ENCODE measurements around the gene CELSR3. TPM values are rescaled to one million over a fixed set of nuclear protein-coding genes. Genes with fewer than 3 reads are reported as not detected.

The CELSR3 gene
- total RNA-seq, 1 experiment from 2014 or later = 23.9 TPM

GRCh38 chr3:48614044-48614443 lies 48.6 kb downstream of the CELSR3 start:
- Histone ChIP-seq H3T11ph (ENCODE audit: low read length) (no peak overlapping the region), H4K91ac (ENCODE audit: insufficient read length, low read depth, low read length) (no peak overlapping the region), H3K27me3 (ENCODE audit: insufficient read depth, low read length) (no peaks in the 10 kb centered on the region), H3K9me3 (ENCODE audit: control insufficient read depth, low read depth, low read length) (no peaks in the 10 kb centered on the region), H3K56ac (ENCODE audit: insufficient read length, low read depth, low read length) (no peak overlapping the region), H4K5ac (ENCODE audit: insufficient read length, low read depth, low read length) (no peak overlapping the region), H3K27ac (ENCODE audit: insufficient read length, low read depth, low read length) (no peak overlapping the region), H3K23me2 (ENCODE audit: insufficient read length, low read depth, low read length, poor library complexity, severe bottlenecking) (peaks cover 3% of the 10 kb centered on the region), H2BK12ac (ENCODE audit: insufficient read length, low read depth, low read length) (no peak overlapping the region), H4K20me1 (ENCODE audit: control insufficient read depth, insufficient read depth, insufficient read length) (no peaks in the 10 kb centered on the region), H3K4ac (ENCODE audit: low read depth, low read length) (no peak overlapping the region), H2AFZ (ENCODE audit: low read length) (no peak overlapping the region), H3K9ac (ENCODE audit: extremely low read depth, insufficient read length, low read length) (no peak overlapping the region), H2BK5ac (ENCODE audit: insufficient read length, low read length) (no peak overlapping the region), H3K4me1 (ENCODE audit: insufficient read depth, low read length) (no peaks in the 10 kb centered on the region), H2BK15ac (ENCODE audit: low read depth, low read length) (no peak overlapping the region), H3K79me1 (ENCODE audit: insufficient read depth, low read depth, low read length, poor library complexity, severe bottlenecking) (no peaks in the 10 kb centered on the region), H4K8ac (replicated peaks; ENCODE audit: insufficient read length, low read depth, low read length) (no peak overlapping the region), H2BK20ac (ENCODE audit: low read depth, low read length, poor library complexity, severe bottlenecking) (no peak overlapping the region), H3K23ac (ENCODE audit: insufficient read length, low read depth, low read length) (no peak overlapping the region), H2BK120ac (ENCODE audit: low read depth, low read length, poor library complexity, severe bottlenecking) (no peak overlapping the region), H3K4me2 (ENCODE audit: insufficient read depth, insufficient read length, low read length) (no peak overlapping the region), H3K14ac (ENCODE audit: insufficient read depth, low read length) (no peak overlapping the region), H3K79me2 (ENCODE audit: insufficient read depth, low read length) (peaks cover under 1% of the 10 kb centered on the region; the same call in 1 of the 2 replicates), H3K18ac (ENCODE audit: insufficient read length, low read depth, low read length) (no peak overlapping the region), H2AK5ac (ENCODE audit: insufficient read length, low read length) (no peak overlapping the region)
- no peak overlapping the region for H3K4me3 Mint-ChIP-seq
- peaks cover 17 to 19% of the 10 kb centered on the region in 2 experiments for H3K9me3 Mint-ChIP-seq
- no peak for DNase-seq
- no peaks in the 10 kb centered on the region for H3K27me3 Mint-ChIP-seq (ENCODE audit: low read depth)
- H3K4me1 Mint-ChIP-seq = peaks cover 3% of the 10 kb centered on the region in 2 experiments
- WGBS (ENCODE audit: extremely low coverage, insufficient read length, low lambda C conversion rate) = no CpG with 5 or more reads among the region's 3 CpGs
- H3K36me3 Mint-ChIP-seq (ENCODE audit: insufficient read depth in 1 of 3, low read depth in 3 of 3) = peaks cover 15 to 38% (median 35%) of the 10 kb centered on the region in 3 experiments; a peak in 6 of 7 replicates
- TF ChIP-seq CTCF (conservative IDR thresholded peaks at IDR 0.05) = no peak
- H3K27ac Mint-ChIP-seq = peak overlapping the region in 1 of 3 experiments; percentile 33; a peak in 1 of 7 replicates

Measured in H9 (cell line).